Activated naive CD8-positive, alpha-beta T cell treated with anti-CD3 and anti-CD28 coated beads for 36 hours (primary cell): ENCODE results near the gene TAS2R9. TPM values are rescaled to one million over a fixed set of nuclear protein-coding genes. Genes with fewer than 3 reads are reported as not detected.
"Not testable (repeated sequence)": the region's sequence is repeated elsewhere in the genome, so short reads cannot be mapped to it uniquely, and the experiment has no call there.

ENCODE experiments used
- DNase-seq: peaks from one replicate; pipeline ENCODE4 v3.0.0; 2021
- H3K27ac Mint-ChIP-seq: one replicate; pipeline ENCODE4 v1.8.0; 2022; ENCODE audit warnings: mild to moderate bottlenecking, moderate library complexity, mixed read lengths
- H3K27me3 Mint-ChIP-seq: one replicate; pipeline ENCODE4 v1.8.0; 2022; ENCODE audit warnings: mild to moderate bottlenecking, mixed read lengths
- H3K36me3 Mint-ChIP-seq: one replicate; pipeline ENCODE4 v1.8.0; 2021; ENCODE audit warnings: mild to moderate bottlenecking, mixed read lengths
- H3K4me1 Mint-ChIP-seq: one replicate; pipeline ENCODE4 v1.8.0; 2021; ENCODE audit warnings: mixed read lengths
- H3K4me3 Mint-ChIP-seq: one replicate; pipeline ENCODE4 v1.8.0; 2022; ENCODE audit warnings: mild to moderate bottlenecking, moderate library complexity, mixed read lengths
- H3K9me3 Mint-ChIP-seq: one replicate; pipeline ENCODE4 v1.8.0; 2022; ENCODE audit warnings: mixed read lengths
- total RNA-seq, 2 experiments: library from RNA; stranded (reverse); gene quantifications; one replicate each; pipeline ENCODE4 v1.2.3, GENCODE V29; 2021

The TAS2R9 gene
- total RNA-seq, 2 experiments from 2014 or later = not detected

DNA sequence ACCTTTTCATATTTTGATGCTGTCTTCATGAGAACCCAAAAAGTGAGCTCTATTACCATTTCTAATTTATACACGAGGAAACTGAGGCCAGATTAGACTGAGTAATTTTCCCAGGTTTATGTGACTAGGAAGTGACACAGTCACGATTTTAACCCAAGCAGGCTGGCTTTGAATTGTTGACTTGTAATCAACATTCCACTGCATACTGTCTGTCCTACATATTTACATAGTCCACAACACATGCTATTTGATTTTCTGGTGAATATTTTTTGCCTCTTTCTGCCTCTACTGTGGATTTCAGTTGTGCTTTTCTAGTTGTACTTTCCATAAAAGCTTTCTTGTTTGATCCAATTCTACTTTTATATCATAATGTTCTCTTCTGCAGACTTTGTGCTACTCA is 15.7 kb downstream of the TAS2R9 start:
- no peaks in the 10 kb centered on the region for H3K36me3 Mint-ChIP-seq
- no peak overlapping the region for H3K4me3 Mint-ChIP-seq
- peaks cover 3% of the 10 kb centered on the region for H3K9me3 Mint-ChIP-seq
- peaks cover 8% of the 10 kb centered on the region for H3K27me3 Mint-ChIP-seq
- no peaks in the 10 kb centered on the region for H3K4me1 Mint-ChIP-seq
- no peak overlapping the region for H3K27ac Mint-ChIP-seq
- no peak for DNase-seq

DNA sequence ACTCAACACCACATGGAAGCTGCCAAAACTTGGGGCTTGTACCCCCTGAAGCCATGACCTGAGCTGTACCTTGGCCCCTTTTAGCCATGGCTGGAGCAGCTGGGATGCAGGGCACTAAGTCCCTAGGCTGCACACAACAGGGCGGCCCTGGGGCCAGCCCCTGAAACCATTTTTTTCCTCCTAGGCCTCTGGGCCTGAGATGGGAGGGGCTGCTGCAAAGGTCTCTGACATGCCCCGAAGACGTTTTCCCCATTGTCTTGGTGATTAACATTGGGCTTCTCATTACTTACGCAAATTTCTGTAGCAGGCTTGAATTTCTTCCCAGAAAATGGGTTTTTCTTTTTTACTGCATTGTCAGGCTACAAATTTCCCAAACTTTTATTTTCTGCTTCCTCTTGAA is 18.2 kb downstream of the TAS2R9 start:
- not testable (repeated sequence) for H3K27me3 Mint-ChIP-seq, DNase-seq, H3K9me3 Mint-ChIP-seq, H3K27ac Mint-ChIP-seq, H3K36me3 Mint-ChIP-seq, H3K4me3 Mint-ChIP-seq, H3K4me1 Mint-ChIP-seq

DNA sequence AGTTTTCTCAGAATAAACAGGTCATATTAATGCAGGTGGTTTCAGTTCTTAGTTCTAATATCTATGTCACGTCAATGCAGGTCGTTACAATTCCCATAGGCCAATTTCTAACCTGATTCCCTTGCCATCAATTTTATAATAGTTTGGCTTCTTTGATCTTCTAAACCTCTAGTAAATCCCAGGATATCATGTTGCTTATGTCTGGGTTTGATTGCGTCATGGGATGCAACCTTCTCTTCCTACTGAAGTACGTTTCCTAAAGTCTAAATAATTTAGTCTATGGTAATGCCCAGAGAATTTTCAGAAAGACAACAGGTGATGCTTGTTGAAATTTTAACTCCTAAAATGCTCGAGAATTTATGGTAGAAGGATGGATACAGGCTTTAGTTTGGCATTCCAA is 26.7 kb downstream of the TAS2R9 start:
- Mint-ChIP-seq H3K9me3 (no peaks in the 10 kb centered on the region), H3K4me3 (no peak overlapping the region), H3K27me3 (peaks cover 4% of the 10 kb centered on the region), H3K36me3 (no peaks in the 10 kb centered on the region), H3K27ac (no peak overlapping the region), H3K4me1 (peaks cover 2% of the 10 kb centered on the region)
- DNase-seq = no peak

GRCh38 chr12:10779103-10779502 is 30.9 kb downstream of the TAS2R9 start:
- no peak overlapping the region for H3K4me3 Mint-ChIP-seq
- DNase-seq = no peak
- no peaks in the 10 kb centered on the region for H3K9me3 Mint-ChIP-seq
- peaks cover 4% of the 10 kb centered on the region for H3K27me3 Mint-ChIP-seq
- H3K4me1 Mint-ChIP-seq = no peaks in the 10 kb centered on the region
- H3K27ac Mint-ChIP-seq = no peak overlapping the region
- H3K36me3 Mint-ChIP-seq = no peaks in the 10 kb centered on the region

DNA sequence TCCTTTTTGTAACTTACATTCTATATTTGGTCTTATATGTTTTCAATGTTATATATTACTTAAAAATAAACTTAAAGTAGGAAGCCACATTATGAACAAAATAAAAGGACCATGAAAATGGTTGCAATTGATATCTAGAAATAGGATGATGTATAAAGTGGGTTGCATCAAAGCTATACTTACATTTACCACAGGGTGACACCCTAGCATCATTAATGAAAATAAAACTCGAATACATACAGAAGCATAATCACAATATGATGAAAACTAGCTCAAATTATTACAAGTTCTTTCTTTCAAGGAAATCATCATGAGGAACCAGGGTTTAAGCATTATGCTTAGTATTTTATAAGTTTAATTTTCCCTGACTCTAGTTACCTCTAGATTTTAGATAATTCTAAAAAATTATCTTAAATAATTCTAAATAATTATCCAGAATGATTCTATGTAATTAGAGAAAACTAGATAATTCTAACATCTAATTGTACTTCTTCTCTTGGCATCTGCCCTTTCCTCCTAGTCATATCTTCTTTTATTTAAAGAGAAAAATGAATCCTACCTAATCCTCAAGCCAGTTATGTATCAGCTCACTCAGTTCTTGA is 38.7 kb downstream of the TAS2R9 start:
- peaks cover 42% of the 10 kb centered on the region for H3K27me3 Mint-ChIP-seq
- no peaks in the 10 kb centered on the region for H3K36me3 Mint-ChIP-seq
- H3K27ac Mint-ChIP-seq = no peak overlapping the region
- H3K4me3 Mint-ChIP-seq = no peak overlapping the region
- DNase-seq = no peak
- no peaks in the 10 kb centered on the region for H3K9me3 Mint-ChIP-seq
- H3K4me1 Mint-ChIP-seq = no peaks in the 10 kb centered on the region

DNA sequence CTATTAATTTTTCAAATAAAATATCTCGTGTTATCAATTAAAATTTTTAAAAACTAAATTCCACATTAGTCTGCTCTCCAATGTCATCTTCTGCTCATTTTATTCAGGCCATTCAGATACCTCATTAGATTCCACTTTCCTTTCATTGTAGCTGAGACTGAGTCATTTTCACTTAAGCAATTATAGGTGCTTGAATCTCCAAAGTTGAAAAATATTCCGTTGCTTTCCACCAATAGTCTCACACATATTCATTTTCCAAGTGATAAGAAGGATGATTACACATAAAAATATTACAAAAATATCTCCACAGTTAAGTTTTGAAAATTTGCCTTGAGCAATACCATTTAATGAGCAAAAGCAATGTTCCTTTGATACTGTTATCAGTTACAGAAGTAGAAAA is 50.3 kb downstream of the TAS2R9 start:
- no peak for DNase-seq
- no peaks in the 10 kb centered on the region for H3K36me3 Mint-ChIP-seq
- H3K27me3 Mint-ChIP-seq = peaks cover 67% of the 10 kb centered on the region
- H3K27ac Mint-ChIP-seq = no peak overlapping the region
- H3K4me3 Mint-ChIP-seq = no peak overlapping the region
- H3K4me1 Mint-ChIP-seq = no peaks in the 10 kb centered on the region
- H3K9me3 Mint-ChIP-seq = peaks cover 10% of the 10 kb centered on the region

Other genes starting within 250 kb of the TAS2R9 start
- gene MAGOHB, start 196.6 kb downstream of the TAS2R9 start, total RNA-seq = 100 to 1,000 TPM; 121 to 125 TPM
- under 1 TPM; 0.46 to 0.56 TPM for gene STYK1, start 136.1 kb downstream of the TAS2R9 start, total RNA-seq
- gene YBX3, start 86.8 kb downstream of the TAS2R9 start, total RNA-seq = 100 to 1,000 TPM; 276 to 279 TPM
- gene TAS2R7, start 7.5 kb downstream of the TAS2R9 start, total RNA-seq = not detected
- gene TAS2R8, start 2.9 kb downstream of the TAS2R9 start, total RNA-seq = not detected
- not detected for gene TAS2R10, start 16.2 kb upstream of the TAS2R9 start, total RNA-seq
- gene PRR4, start 39.3 kb upstream of the TAS2R9 start, total RNA-seq = 1 to 10 TPM; 1.3 to 1.4 TPM
- gene PRH1, start 74.1 kb upstream of the TAS2R9 start, total RNA-seq = 1 to 10 TPM; 6.3 to 7.3 TPM
- gene TAS2R13, start 99.4 kb upstream of the TAS2R9 start, total RNA-seq = under 1 TPM; 0.12 to 0.16 TPM
- not detected for gene PRH2, start 119.1 kb upstream of the TAS2R9 start, total RNA-seq
- gene TAS2R14, start 129.1 kb upstream of the TAS2R9 start, total RNA-seq = under 1 TPM; 0.64 to 0.68 TPM
- gene TAS2R50, start 176.7 kb upstream of the TAS2R9 start, total RNA-seq = under 1 TPM; 0.36 to 0.37 TPM
- gene TAS2R20, start 188.1 kb upstream of the TAS2R9 start, total RNA-seq = under 1 TPM; 0.21 to 0.30 TPM
- gene TAS2R19, start 212.5 kb upstream of the TAS2R9 start, total RNA-seq = under 1 TPM; 0.50 to 0.89 TPM
- under 1 TPM; 0.58 to 0.86 TPM for gene TAS2R31, start 221.2 kb upstream of the TAS2R9 start, total RNA-seq